ENCODE results near the gene PHACTR2.

- no peak for TF ChIP-seq POLR2A (IDR thresholded peaks at IDR 0.05)
- TF ChIP-seq, protein P1, sequence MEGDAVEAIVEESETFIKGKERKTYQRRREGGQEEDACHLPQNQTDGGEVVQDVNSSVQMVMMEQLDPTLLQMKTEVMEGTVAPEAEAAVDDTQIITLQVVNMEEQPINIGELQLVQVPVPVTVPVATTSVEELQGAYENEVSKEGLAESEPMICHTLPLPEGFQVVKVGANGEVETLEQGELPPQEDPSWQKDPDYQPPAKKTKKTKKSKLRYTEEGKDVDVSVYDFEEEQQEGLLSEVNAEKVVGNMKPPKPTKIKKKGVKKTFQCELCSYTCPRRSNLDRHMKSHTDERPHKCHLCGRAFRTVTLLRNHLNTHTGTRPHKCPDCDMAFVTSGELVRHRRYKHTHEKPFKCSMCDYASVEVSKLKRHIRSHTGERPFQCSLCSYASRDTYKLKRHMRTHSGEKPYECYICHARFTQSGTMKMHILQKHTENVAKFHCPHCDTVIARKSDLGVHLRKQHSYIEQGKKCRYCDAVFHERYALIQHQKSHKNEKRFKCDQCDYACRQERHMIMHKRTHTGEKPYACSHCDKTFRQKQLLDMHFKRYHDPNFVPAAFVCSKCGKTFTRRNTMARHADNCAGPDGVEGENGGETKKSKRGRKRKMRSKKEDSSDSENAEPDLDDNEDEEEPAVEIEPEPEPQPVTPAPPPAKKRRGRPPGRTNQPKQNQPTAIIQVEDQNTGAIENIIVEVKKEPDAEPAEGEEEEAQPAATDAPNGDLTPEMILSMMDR (IDR thresholded peaks at IDR 0.05) = no peak
Observed at GRCh38 chr6:143684486-143684885, 6.7 kb downstream of the PHACTR2 start.
